ENCODE measurements around the gene ACTG1.

Gene ACTG1

GRCh38 chr17:81518785-81519283, 6.2 kb upstream of the ACTG1 start:
- TF ChIP-seq CTCF (IDR thresholded peaks at IDR 0.05; ENCODE audit: low read depth, low read length, missing control alignments), result no peak
- no peak for DNase-seq (ENCODE audit: low read depth)
- peak overlapping the region; percentile 77 for H3K4me3 ChIP-seq (ENCODE audit: low read depth, low read length)

- no peak for TF ChIP-seq CTCF (IDR thresholded peaks at IDR 0.05; ENCODE audit: low read depth, low read length, missing control alignments)
- peak overlapping the region; percentile 77 for H3K4me3 ChIP-seq (ENCODE audit: low read depth, low read length)
- DNase-seq (ENCODE audit: low read depth), result no peak
These were observed 5.7 kb upstream of the ACTG1 start for GRCh38 chr17:81518113-81518784.

GRCh38 chr17:81517339-81518112, 4.9 kb upstream of the ACTG1 start:
- TF ChIP-seq CTCF (IDR thresholded peaks at IDR 0.05; ENCODE audit: low read depth, low read length, missing control alignments), result no peak
- H3K4me3 ChIP-seq (ENCODE audit: low read depth, low read length), result peak overlapping the region; percentile 77
- DNase-seq (ENCODE audit: low read depth), result peak; percentile 89

GRCh38 chr17:81517009-81517338, 4.4 kb upstream of the ACTG1 start:
- TF ChIP-seq CTCF (IDR thresholded peaks at IDR 0.05; ENCODE audit: low read depth, low read length, missing control alignments), result no peak
- H3K4me3 ChIP-seq (ENCODE audit: low read depth, low read length), result peak overlapping the region; percentile 77
- DNase-seq (ENCODE audit: low read depth), result no peak

- TF ChIP-seq CTCF (IDR thresholded peaks at IDR 0.05; ENCODE audit: low read depth, low read length, missing control alignments), result no peak
- peak overlapping the region; percentile 77 for H3K4me3 ChIP-seq (ENCODE audit: low read depth, low read length)
- DNase-seq (ENCODE audit: low read depth), result no peak
These were observed 3.8 kb upstream of the ACTG1 start for GRCh38 chr17:81516439-81516838.

- TF ChIP-seq CTCF (IDR thresholded peaks at IDR 0.05; ENCODE audit: low read depth, low read length, missing control alignments), result no peak
- DNase-seq (ENCODE audit: low read depth), result no peak
- H3K4me3 ChIP-seq (ENCODE audit: low read depth, low read length), result peak overlapping the region; percentile 77
These were observed 3.0 kb upstream of the ACTG1 start for GRCh38 chr17:81515530-81516041.

Measured in GM12864 (cell line).